H1 (cell line): Measurements from ENCODE around the gene GEMIN7. TPM values are rescaled to one million over a fixed set of nuclear protein-coding genes. Genes with fewer than 3 reads are reported as not detected.
A peak's percentile ranks its signal among the peaks of the same experiment; 100 is the strongest.

Experiments
- ATF2 ChIP-seq: IDR thresholded peaks from 2 replicates; pipeline ENCODE4 v1.6.1; 2012; ENCODE audit warnings: low read length, inconsistent platforms
- BCL11A ChIP-seq, 2 experiments: IDR thresholded peaks; one replicate each; pipeline ENCODE4 v1.6.1; 2011; ENCODE audit warnings: low read depth in 2 of 2, low read length in 2 of 2, mild to moderate bottlenecking in 2 of 2
- BRCA1 ChIP-seq: IDR thresholded peaks from 2 replicates; pipeline ENCODE4 v1.6.1; 2012; ENCODE audit warnings: low read depth, low read length, improper control_type of control experiment
- CEBPB ChIP-seq: IDR thresholded peaks from 2 replicates; pipeline ENCODE4 v1.6.1; 2012; ENCODE audit warnings: low read depth, low read length
- CHD1 ChIP-seq: IDR thresholded peaks from 2 replicates; pipeline ENCODE4 v1.6.1; 2012; ENCODE audit warnings: low read depth, low read length, improper control_type of control experiment
- CHD2 ChIP-seq: IDR thresholded peaks from 2 replicates; pipeline ENCODE4 v1.6.1; 2012; ENCODE audit warnings: low read length, improper control_type of control experiment
- CTCF ChIP-seq, 3 experiments: IDR thresholded peaks; 1 replicate in 2 of 3; 2 replicates in 1 of 3; pipeline versions ENCODE4 v1.5.1 to v1.6.1; 2011; ENCODE audit warnings: low read length in 3 of 3, mild to moderate bottlenecking in 3 of 3, inconsistent platforms in 2 of 3, low read depth in 1 of 3, moderate library complexity in 1 of 3; ENCODE audit not compliant: insufficient read depth in 1 of 3; ENCODE audit errors: control extremely low read depth in 1 of 3
- EGR1 ChIP-seq: IDR thresholded peaks from 2 replicates; pipeline ENCODE4 v1.6.1; 2011; ENCODE audit warnings: low read depth, low read length, borderline replicate concordance
- HDAC2 ChIP-seq, 2 experiments: fragments of 300-600 bp in 1 of 2; sonication (generic) in 1 of 2; IDR thresholded peaks; 2 replicates each; pipeline ENCODE4 v1.6.1; 2011 to 2012; ENCODE audit warnings: low read depth in 2 of 2, low read length in 2 of 2, mild to moderate bottlenecking in 2 of 2, moderate library complexity in 2 of 2, borderline replicate concordance in 1 of 2, inconsistent platforms in 1 of 2
- HDAC6 ChIP-seq: IDR thresholded peaks from one replicate; pipeline ENCODE4 v1.7.1; 2012; ENCODE audit warnings: low read depth, mild to moderate bottlenecking, inconsistent platforms, low read length, moderate library complexity
- JUN ChIP-seq: IDR thresholded peaks from 2 replicates; pipeline ENCODE4 v1.6.1; 2011; ENCODE audit warnings: low read depth, mild to moderate bottlenecking, improper control_type of control experiment, low read length
- NANOG ChIP-seq: IDR thresholded peaks from 2 replicates; pipeline ENCODE4 v1.6.1; 2011; ENCODE audit warnings: low read length, low read depth, mild to moderate bottlenecking, inconsistent platforms; ENCODE audit not compliant: insufficient read depth, poor library complexity, severe bottlenecking
- RBBP5 ChIP-seq: IDR thresholded peaks from 2 replicates; pipeline ENCODE4 v1.7.1; 2012; ENCODE audit warnings: low read depth, mild to moderate bottlenecking, inconsistent platforms, low read length, moderate library complexity, borderline replicate concordance
- SAP30 ChIP-seq: fragments of 300-600 bp; sonication (generic); IDR thresholded peaks from 2 replicates; pipeline ENCODE4 v1.7.1; 2012; ENCODE audit warnings: low read length, moderate library complexity, mild to moderate bottlenecking, inconsistent platforms; ENCODE audit not compliant: insufficient read depth, insufficient replicate concordance
- SIN3A ChIP-seq, 2 experiments: IDR thresholded peaks in 1 of 2; conservative IDR thresholded peaks in 1 of 2; 2 replicates each; pipeline ENCODE4 v1.6.1; 2011 to 2012; ENCODE audit warnings: low read length in 2 of 2, improper control_type of control experiment in 1 of 2, low read depth in 1 of 2, mild to moderate bottlenecking in 1 of 2
- SIX5 ChIP-seq: IDR thresholded peaks from 2 replicates; pipeline ENCODE4 v1.6.1; 2011; ENCODE audit warnings: mild to moderate bottlenecking, low read depth, low read length
- SP4 ChIP-seq: IDR thresholded peaks from 2 replicates; pipeline ENCODE4 v1.6.1; 2012; ENCODE audit warnings: low read length, inconsistent platforms
- TAF1 ChIP-seq: IDR thresholded peaks from 2 replicates; pipeline ENCODE4 v1.6.1; 2011; ENCODE audit warnings: mild to moderate bottlenecking, low read depth, low read length
- TEAD4 ChIP-seq: IDR thresholded peaks from 2 replicates; pipeline ENCODE4 v1.6.1; 2012; ENCODE audit warnings: low read depth, low read length, inconsistent platforms, mixed read lengths
- ZNF274 ChIP-seq: IDR thresholded peaks from 2 replicates; pipeline ENCODE4 v1.7.0; 2012; ENCODE audit warnings: low read length, borderline replicate concordance; ENCODE audit errors: extremely low read depth
- polyA plus RNA-seq, 7 experiments: library from polyadenylated mRNA; depleted of rRNA in 3 of 7; stranded (reverse) in 5 of 7; unstranded in 2 of 7; fragments of >200 nt in 5 of 7; fragments of 200-250 nt in 2 of 7; gene quantifications; 1 replicate in 5 of 7; 2 replicates in 1 of 7; 4 replicates in 1 of 7; pipeline versions ENCODE4 v1.2.1 to v1.2.3, GENCODE V29; 2011 to 2013; ENCODE audit warnings: missing spikeins in 2 of 7, mixed read lengths in 2 of 7
- total RNA-seq: library from RNA; stranded (reverse); fragmentation: NEBNext Ultra II Directional; extraction: Animal tissue kit (Norgen Biotek cat#: 25700); gene quantifications from 2 replicates; pipeline ENCODE4 v1.2.1, GENCODE V29; 2021

The GEMIN7 gene
- total and polyA plus RNA-seq, 2 of the 8 experiments (the other 6 are each of a cell fraction or from before 2014, with no cell fraction given): 48.0 to 91.6 TPM

GRCh38 chr19:45075301-45076028 lies 3.6 kb upstream of the GEMIN7 start (continued):
- TF ChIP-seq EGR1 (no peak), BRCA1 (no peak), TAF1 (no peak), CTCF (IDR thresholded peaks at IDR 0.05; ENCODE audit: control extremely low read depth in 1 of 3, insufficient read depth in 1 of 3, low read depth in 1 of 3, low read length in 3 of 3) (no peak), SP4 (no peak), ZNF274 (no peak), HDAC2 (IDR thresholded peaks at IDR 0.05; ENCODE audit: borderline replicate concordance in 1 of 2, low read depth in 2 of 2, low read length in 2 of 2) (peak; percentile 35 to 76; a peak in 2 of 4 replicates), SAP30 (peak; percentile 71), CEBPB (no peak), BCL11A (IDR thresholded peaks at IDR 0.05; ENCODE audit: low read depth in 2 of 2, low read length in 2 of 2) (no peak), CHD2 (no peak), NANOG (no peak), SIX5 (no peak), SIN3A (conservative IDR thresholded peaks at IDR 0.05 in 1 of 2, IDR thresholded peaks at IDR 0.05 in 1 of 2; ENCODE audit: low read depth in 1 of 2, low read length in 2 of 2) (peak in 1 of 2 experiments; percentile 9; a peak in 1 of 4 replicates), JUN (no peak), TEAD4 (no peak), RBBP5 (no peak), HDAC6 (no peak), CHD1 (no peak), ATF2 (no peak)
